Activated naive CD8-positive, alpha-beta T cell treated with anti-CD3 and anti-CD28 coated beads, Interleukin-2, amount 50 U/mL, for 24 hours (primary cell): ENCODE results near the gene POP7.
"Not testable (repeated sequence)": the region's sequence is repeated elsewhere in the genome, so short reads cannot be mapped to it uniquely, and the experiment has no call there.

Experiments
- ATAC-seq: fragments of 150-1000 bp; cut with Tn5 transposase; one replicate; pipeline ENCODE4 v1.10.0; 2021
- DNase-seq: peaks from one replicate; pipeline ENCODE4 v3.0.0; 2021
- H3K27ac Mint-ChIP-seq: one replicate; pipeline ENCODE4 v1.8.0; 2021; ENCODE audit warnings: mild to moderate bottlenecking, mixed read lengths
- H3K27me3 Mint-ChIP-seq: one replicate; pipeline ENCODE4 v1.8.0; 2021; ENCODE audit warnings: mixed read lengths
- H3K36me3 Mint-ChIP-seq: one replicate; pipeline ENCODE4 v1.8.0; 2021; ENCODE audit warnings: low read depth, mixed read lengths
- H3K4me1 Mint-ChIP-seq: one replicate; pipeline ENCODE4 v1.8.0; 2021; ENCODE audit warnings: mixed read lengths
- H3K4me3 Mint-ChIP-seq: one replicate; pipeline ENCODE4 v1.8.0; 2021; ENCODE audit warnings: mild to moderate bottlenecking, moderate library complexity, mixed read lengths
- H3K9me3 Mint-ChIP-seq: one replicate; pipeline ENCODE4 v1.8.0; 2021; ENCODE audit warnings: mixed read lengths

Gene POP7

DNA sequence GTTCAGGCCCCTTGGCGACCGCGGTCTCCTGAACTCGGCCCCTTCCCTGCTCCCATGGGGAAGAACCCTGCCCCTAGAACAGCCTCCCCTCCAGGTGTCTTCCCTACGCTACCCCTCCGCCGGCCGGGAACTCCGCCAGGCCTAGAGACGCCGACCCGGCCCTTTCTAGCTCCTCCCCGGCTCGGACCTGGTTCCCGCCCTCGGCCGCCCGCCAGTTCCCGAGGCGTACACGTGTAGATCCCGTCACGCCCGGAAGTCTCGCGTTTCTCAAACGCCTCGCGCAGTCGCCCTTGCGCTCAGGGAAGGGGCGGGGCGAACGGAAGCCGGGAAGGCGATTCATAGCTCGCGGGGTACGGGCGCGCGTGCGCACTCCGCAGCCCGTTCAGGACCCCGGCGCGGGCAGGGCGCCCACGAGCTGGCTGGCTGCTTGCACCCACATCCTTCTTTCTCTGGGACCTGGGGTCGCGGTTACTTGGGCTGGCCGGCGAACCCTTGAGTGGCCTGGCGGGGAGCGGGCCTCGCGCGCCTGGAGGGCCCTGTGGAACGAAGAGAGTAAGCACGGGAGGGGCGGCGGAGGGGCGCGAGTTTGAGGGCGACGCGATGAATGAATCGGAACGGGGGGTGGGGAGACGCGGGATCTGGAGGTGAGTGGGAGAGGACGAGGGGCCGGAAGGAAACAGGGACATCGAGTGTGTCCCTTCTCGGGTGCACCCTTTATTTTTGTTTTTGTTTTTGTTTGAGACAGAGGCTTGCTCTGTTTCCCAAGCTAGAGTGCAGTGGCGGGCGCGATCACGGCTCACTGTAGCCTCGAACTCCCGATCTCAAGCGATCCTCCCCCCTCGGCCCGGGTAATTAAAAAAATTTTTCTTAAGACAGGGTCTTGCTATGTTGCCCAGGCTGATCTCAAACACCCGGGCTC, at the start of gene POP7:
Gene POP7 (plus strand): TSS at position 369 of the 919 bp plus-strand sequence. CDS start 710 bp downstream, outside the sequence.
- Mint-ChIP-seq H3K27me3 (peaks cover 2% of the 10 kb centered on the region), H3K27ac (peak within 1 kb of the TSS; percentile 93), H3K4me3 (peak within 1 kb of the TSS; percentile 94), H3K9me3 (no peaks in the 10 kb centered on the region), H3K36me3 (peaks cover 17% of the 10 kb centered on the region), H3K4me1 (peaks cover 13% of the 10 kb centered on the region)
- DNase-seq, result peak; percentile 100
- ATAC-seq, result peak; percentile 97

DNA sequence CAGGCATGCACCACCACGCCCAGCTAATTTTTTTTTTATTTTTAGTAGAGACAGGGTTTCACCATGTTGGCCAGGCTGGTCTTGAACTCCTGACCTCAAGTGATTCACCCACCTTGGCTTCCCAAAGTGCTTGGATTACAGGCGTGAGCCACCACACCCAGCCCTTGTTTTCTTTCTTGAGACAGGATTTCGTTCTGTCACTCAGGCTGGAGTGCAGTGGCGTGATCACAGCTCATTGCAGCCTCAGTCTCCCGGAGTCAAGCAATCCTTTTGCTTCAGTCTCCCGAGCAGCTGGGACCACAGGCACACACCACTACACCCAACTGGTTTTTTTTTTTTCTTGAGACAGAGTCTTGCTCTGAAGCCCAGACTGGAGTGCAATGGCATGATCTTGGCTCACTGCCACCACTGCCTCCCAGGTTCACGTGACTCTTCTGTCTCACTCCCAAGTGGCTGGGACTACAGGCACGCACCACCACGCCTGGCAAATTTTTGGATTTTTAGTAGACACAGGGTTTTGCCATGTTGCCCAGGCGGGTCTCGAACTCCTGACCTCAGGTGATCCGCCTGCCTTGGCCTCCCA, 43.6 kb upstream of the POP7 start:
- not testable (repeated sequence) for DNase-seq, H3K27ac Mint-ChIP-seq, H3K36me3 Mint-ChIP-seq, H3K9me3 Mint-ChIP-seq, H3K4me3 Mint-ChIP-seq, ATAC-seq, H3K4me1 Mint-ChIP-seq
- peaks cover 21% of the 10 kb centered on the region for H3K27me3 Mint-ChIP-seq

DNA sequence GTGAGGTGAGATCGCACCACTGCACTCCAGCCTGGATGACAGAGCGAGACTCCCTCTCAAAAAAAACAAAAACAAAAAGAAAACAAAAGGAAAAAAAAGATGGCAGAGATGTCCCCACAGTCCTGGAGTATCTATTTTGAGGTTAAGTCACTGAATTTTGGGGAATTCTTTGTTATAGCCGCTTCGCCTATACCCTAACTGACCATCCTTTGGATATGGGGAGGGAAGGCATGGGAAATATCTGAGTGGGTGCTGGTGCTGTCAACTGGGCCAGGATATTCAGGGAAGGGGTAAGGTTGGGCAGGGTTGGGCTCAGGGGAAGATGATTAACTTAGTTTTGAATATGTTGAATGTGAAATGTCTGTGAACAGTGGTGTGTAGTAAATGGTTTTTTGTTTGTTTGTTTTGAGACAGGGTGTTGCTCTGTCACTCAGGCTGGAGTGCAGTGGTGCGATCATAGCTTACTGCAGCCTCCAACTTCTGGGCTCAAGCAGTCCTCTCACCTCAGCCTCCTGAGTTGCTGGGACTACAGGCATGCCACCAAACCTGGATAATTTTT, 40.7 kb upstream of the POP7 start:
- Mint-ChIP-seq H3K27ac (no peak overlapping the region), H3K4me1 (no peaks in the 10 kb centered on the region), H3K27me3 (peaks cover 3% of the 10 kb centered on the region), H3K9me3 (no peaks in the 10 kb centered on the region), H3K36me3 (no peaks in the 10 kb centered on the region), H3K4me3 (no peak overlapping the region)
- no peak for DNase-seq
- ATAC-seq, result no peak

DNA sequence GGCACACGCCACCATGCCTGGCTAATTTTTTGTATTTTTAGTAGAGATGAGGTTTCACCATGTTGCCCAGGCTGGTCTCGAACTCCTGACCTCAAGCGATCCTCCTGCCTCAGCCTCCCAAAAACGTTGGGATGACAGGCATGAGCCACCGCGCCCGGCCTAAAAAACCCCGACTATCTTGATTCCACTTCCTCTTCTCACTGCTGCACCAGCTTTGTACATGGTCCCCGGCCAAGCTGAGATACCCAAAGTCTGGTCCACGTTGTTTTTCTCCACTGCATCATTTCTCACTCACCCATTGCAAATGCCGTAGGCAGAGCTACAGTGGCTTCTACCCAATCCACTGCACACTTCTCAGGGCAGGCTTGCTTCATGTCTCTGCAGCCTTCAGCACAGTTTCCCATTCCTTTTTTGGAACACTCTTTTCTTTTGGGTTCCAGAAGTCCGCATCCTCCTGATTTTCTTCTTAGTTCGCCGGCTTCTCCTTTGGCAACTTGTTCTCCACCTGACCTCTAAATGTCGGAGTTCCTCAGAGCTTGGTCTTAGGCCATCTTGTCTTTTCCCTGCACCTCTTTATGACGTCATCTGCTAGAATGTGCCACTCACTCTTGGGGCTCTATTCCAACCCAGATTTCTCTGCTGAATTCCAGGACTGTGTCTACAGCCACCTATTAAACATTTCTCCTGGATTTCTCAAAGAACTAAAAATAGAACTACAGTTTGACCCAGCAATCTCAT, 38.4 kb upstream of the POP7 start:
- DNase-seq (no peak), ATAC-seq (no peak)
- Mint-ChIP-seq H3K36me3 (no peaks in the 10 kb centered on the region), H3K4me3 (no peak overlapping the region), H3K9me3 (no peaks in the 10 kb centered on the region), H3K4me1 (peaks cover under 1% of the 10 kb centered on the region), H3K27me3 (no peaks in the 10 kb centered on the region), H3K27ac (no peak overlapping the region)

DNA sequence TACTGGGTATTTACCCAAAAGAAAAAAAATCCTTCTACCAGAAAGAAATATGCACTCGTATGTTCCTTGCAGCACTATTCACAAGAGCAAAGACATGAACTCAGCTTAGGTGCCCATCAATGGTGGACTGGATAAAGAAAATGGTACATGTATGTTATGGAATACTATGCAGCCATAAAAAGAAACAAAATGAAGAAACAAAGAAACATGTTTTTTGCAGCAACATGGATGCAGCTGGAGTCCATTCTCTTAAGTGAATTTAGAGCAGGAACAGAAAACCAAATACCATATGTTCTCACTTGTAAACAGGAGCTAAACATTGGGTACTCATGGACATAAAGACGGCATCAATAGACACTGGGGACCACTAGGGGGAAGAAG, 37.9 kb upstream of the POP7 start:
- Mint-ChIP-seq H3K4me1 (peaks cover 6% of the 10 kb centered on the region), H3K27me3 (no peaks in the 10 kb centered on the region), H3K4me3 (no peak overlapping the region), H3K36me3 (no peaks in the 10 kb centered on the region), H3K9me3 (no peaks in the 10 kb centered on the region), H3K27ac (no peak overlapping the region)
- ATAC-seq (no peak), DNase-seq (no peak)

DNA sequence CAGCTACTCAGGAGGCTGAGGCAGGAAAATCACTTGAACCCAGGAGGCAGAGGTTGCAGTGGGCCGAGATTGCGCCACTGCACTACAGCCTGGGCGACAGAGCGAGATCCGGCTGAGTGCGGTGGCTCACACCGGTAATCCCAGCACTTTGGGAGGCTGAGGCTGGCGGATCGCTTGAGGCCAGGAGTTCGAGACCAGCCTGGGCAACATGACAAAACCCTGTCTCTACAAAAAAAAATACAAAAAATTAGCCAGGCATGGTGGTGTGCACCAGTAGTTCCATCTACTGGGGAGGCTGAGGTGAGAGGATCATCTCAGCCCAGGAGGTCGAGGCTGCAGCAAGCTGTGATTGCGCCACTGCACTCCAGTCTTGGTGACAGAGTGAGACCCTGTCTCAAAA, 36.8 kb upstream of the POP7 start:
- not testable (repeated sequence) for H3K4me3 Mint-ChIP-seq, H3K27ac Mint-ChIP-seq, H3K27me3 Mint-ChIP-seq, ATAC-seq, DNase-seq, H3K9me3 Mint-ChIP-seq, H3K4me1 Mint-ChIP-seq, H3K36me3 Mint-ChIP-seq

DNA sequence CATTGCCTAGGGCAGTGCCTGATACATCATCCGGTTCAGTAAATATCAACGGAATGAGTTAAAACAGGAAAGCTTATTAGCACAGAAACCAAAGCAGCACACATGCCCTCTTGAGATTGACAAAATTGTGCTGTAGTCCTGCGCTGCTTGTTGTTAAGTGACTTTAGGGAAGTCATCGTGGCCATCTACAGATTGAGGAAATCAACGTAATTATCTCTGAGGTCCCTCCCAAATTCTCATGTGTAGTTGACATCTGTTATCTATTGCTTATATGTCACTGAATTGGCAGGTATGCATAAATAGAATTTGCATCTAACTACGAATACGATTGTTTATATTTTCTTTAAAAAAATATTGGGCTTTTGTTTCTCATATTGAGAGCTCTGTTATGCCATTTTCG, 35.8 kb upstream of the POP7 start:
- Mint-ChIP-seq H3K9me3 (no peaks in the 10 kb centered on the region), H3K36me3 (no peaks in the 10 kb centered on the region), H3K4me1 (peaks cover 9% of the 10 kb centered on the region), H3K27ac (no peak overlapping the region), H3K27me3 (no peaks in the 10 kb centered on the region), H3K4me3 (no peak overlapping the region)
- ATAC-seq (no peak), DNase-seq (no peak)

DNA sequence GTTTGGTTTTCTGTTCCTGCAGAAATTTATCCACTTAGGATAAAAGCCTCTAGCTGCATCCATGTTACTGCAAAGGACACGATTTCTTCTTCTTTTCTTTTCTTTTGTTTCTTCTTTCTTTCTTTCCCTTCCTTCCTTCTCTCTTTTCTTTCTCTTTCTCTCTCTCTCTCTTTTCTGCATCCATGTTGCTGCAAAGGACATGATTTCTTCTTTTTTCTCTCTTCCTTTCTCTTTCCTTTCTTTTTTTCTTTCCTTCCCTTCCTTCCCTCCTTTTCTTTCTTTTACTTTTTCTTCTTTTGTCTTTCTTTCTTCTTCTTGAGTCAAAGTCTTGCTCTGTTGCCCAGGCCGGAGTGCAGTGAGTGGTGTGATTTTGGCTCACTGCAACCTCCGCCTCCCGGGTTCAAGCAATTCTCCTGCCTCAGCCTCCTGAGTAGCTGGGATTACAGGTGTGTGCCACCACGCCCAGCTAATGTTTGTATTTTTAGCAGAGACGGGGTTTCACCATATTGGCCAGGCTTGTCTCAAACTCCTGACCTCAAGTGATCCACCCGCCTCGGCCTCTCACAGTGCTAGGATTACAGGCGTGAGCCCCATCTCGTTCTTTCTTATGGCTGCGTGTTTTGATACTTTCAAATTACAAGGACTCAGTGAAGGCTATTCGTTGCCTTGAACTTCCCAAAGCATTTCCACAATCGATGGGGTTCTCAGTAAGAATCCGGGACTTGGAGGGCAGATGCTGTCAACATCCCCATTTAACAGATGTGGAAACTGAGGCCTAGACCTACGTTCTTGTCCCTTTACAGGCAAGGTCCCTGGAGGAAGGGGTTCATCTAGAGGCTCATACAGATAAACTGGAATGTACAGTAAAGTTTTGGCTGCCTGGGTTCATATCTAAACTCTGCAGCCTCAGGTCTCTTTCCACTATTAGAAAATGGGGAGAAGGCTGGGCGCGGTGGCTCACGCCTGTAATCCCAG, 34.3 kb upstream of the POP7 start:
- ATAC-seq, result no peak
- peaks cover 2% of the 10 kb centered on the region for H3K36me3 Mint-ChIP-seq
- no peak for DNase-seq
- H3K27me3 Mint-ChIP-seq, result no peaks in the 10 kb centered on the region
- no peak overlapping the region for H3K4me3 Mint-ChIP-seq
- H3K4me1 Mint-ChIP-seq, result peaks cover 13% of the 10 kb centered on the region
- H3K9me3 Mint-ChIP-seq, result no peaks in the 10 kb centered on the region
- H3K27ac Mint-ChIP-seq, result no peak overlapping the region

DNA sequence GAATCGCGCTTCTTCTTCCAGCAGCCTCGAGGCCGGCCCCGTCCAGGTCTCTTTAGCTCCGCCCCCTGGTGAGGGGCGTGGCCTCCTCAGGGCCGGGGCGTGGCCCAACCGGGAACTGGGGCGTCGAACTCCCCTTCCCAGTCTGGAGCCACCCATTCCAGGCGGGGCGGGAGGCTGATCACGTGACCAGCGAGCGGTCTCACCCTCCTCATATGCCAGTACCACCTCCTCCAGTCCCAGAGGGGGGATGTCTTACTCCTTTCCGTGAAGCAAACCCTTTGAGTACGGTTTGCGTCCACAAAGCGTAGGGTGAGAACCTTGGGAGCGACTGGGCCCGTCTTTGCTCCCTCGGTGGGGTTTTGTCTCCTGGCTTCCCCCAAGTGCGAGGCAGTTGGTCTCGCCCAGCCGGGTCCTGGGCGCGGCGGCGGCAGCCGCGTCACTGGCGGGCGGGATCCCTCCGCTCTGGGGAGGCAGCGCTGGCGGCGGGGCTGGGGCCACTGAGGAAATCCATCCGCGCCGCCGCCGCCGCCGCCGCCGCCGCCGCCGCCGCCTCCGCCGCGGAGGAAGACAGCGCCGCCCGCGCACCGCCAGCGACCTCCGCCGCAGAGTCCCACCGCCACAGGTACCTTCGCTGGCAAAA, 32.5 kb upstream of the POP7 start, which contains the start of gene GNB2:
Gene GNB2 (plus strand): TSS at position 439 of the 640 bp plus-strand sequence. CDS start 2,526 bp downstream, outside the sequence.
- ATAC-seq, result peak; percentile 71
- peaks cover 20% of the 10 kb centered on the region for H3K4me1 Mint-ChIP-seq
- DNase-seq, result peak; percentile 99
- H3K9me3 Mint-ChIP-seq, result no peaks in the 10 kb centered on the region
- H3K27me3 Mint-ChIP-seq, result no peaks in the 10 kb centered on the region
- H3K27ac Mint-ChIP-seq, result peak within 1 kb of the TSS; percentile 94
- peak within 1 kb of the TSS; percentile 88 for H3K4me3 Mint-ChIP-seq
- H3K36me3 Mint-ChIP-seq, result peaks cover 9% of the 10 kb centered on the region

DNA sequence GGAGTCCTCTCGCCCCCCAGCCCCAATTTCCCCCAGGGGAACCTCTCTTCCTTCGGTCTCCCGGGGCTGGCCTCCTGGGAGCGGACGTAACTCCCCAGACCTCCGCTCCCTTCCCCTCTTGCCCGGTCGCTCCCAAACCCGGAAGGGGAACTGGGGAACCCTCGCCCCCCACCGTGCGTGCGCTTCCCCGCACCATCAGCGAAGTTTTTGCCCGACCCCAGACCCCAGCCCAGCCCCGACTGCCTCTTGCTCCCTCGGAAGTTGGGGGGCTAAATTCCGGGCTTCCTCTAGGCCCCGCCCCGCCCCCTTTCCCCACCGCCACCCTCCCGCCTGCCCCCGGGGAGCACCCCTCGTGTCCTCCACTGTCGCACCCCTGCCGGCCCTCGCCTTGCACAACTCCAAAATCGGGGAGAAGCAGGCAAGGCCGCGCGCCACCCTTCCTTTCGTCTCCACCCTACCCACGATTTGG, 31.9 kb upstream of the POP7 start:
- ATAC-seq (no peak), DNase-seq (peak; percentile 53)
- Mint-ChIP-seq H3K27me3 (no peaks in the 10 kb centered on the region), H3K36me3 (peaks cover 10% of the 10 kb centered on the region), H3K27ac (peak overlapping the region; percentile 94), H3K9me3 (no peaks in the 10 kb centered on the region), H3K4me1 (peaks cover 21% of the 10 kb centered on the region), H3K4me3 (peak overlapping the region; percentile 88)

DNA sequence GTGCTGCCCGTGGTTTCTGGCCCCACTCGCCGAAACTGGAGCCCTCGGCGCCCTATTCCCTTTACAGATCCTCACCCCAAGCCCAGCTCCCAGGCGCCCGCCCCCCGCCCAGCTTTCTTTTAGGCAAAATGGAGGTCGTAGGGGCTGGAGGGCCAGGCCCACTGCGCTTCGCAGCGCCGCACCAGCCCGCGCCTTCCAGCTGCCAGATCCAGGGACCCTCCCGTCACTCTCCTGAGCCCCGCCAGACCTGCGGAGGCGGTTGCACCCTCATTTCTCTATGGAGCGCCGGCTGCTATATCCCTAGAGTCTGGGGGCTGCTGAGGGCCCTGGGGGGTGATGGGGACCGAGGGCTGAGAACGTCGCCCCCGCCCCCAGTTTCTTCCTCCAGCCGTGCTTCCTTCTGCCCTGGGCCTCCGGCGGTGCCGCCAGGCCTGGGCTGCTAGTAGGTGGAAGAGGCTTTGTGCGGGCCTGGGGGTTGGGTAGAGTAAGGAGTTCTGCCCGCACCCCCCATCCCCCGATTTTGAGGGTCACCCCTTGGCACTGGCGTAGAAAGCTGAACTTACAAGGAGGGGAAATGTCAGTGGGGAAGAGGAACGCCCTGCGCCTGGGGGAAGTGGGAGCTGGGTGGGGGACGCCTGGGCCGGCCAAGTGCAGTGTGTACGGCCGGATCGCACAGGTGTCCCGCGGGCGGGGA, 31.4 kb upstream of the POP7 start:
- peaks cover 10% of the 10 kb centered on the region for H3K36me3 Mint-ChIP-seq
- H3K27ac Mint-ChIP-seq, result peak overlapping the region; percentile 94
- DNase-seq, result peak; percentile 43
- no peak for ATAC-seq
- H3K4me1 Mint-ChIP-seq, result peaks cover 21% of the 10 kb centered on the region
- no peaks in the 10 kb centered on the region for H3K27me3 Mint-ChIP-seq
- H3K9me3 Mint-ChIP-seq, result no peaks in the 10 kb centered on the region
- peak overlapping the region; percentile 88 for H3K4me3 Mint-ChIP-seq

DNA sequence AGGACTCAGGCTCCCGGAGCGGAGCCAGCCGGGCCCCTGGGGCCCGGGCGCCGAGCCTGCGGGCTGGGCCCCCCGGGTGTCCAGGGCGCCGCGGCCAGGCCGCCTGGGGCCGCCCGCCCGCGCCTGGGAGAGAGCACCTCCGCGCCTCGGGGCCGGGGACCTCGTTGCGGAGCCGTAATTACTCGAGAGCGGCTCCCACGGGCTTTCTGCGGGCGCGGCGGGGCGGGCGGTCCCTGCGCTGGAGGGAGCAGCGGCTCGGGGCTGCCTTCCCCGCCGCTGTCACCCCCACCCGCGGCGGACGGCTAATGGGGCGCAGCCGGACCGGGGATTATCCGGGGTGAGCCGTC, 30.8 kb upstream of the POP7 start:
- ATAC-seq, result no peak

More for the DNA sequence above, 30.8 kb upstream of the POP7 start:
- Mint-ChIP-seq H3K27me3 (no peaks in the 10 kb centered on the region), H3K27ac (no peak overlapping the region), H3K4me1 (peaks cover 23% of the 10 kb centered on the region), H3K4me3 (peak overlapping the region; percentile 88), H3K9me3 (no peaks in the 10 kb centered on the region), H3K36me3 (peaks cover 10% of the 10 kb centered on the region)
- no peak for DNase-seq
